ENCODE results near the gene SYT13.

SYT13 gene

GRCh38 chr11:45216901-45217300 is 69.2 kb downstream of the SYT13 start:
- no peak for DNase-seq (ENCODE audit: low spot score)

DNA sequence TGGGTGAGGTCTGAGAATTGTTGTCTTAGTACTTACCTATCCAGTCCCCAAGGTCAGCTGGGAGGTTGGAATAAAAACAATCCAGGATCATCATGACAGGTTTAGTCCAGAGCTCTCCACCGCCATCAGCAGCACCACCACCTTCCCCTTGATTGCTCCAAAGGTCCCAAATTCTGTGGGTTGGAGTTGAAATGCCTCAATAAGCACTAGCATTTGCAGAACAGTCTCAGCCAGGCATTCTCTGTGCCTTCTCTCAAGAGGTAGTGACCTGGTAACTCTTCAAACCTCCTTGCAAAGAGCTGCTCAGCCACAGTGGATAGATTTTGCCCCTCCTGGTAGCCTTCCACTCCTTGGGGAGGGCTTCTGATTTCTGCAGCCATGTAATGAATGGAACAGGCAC is 70.1 kb downstream of the SYT13 start:
- no peak for DNase-seq (ENCODE audit: low spot score)

- no peak for DNase-seq (ENCODE audit: low spot score)
These were observed 70.9 kb downstream of the SYT13 start for GRCh38 chr11:45215098-45215865.

DNA sequence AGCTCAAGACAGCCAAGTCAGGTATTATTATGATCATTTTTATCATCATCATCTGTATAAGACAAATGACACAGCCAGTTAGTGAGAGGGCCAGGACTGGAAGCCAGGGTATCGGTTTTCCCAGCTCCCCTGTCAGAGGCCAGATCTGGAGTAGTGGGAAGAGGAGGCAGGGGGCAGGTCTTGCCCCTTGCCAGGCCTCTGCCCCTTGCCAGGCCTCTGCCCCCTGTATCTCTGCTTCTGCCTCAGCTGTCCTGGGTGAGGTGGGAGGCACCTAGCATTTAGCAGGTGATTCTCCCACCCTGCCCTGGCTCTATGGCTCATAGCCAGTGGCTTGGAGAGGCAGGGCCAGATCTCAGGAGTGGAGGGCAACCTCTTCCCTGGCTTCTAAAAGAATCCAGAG is 72.4 kb downstream of the SYT13 start:
- DNase-seq (ENCODE audit: low spot score), result no peak

- no peak for DNase-seq (ENCODE audit: low spot score)
These were observed 72.8 kb downstream of the SYT13 start for GRCh38 chr11:45213316-45213665.

GRCh38 chr11:45212566-45213315 is 73.4 kb downstream of the SYT13 start:
- DNase-seq (ENCODE audit: low spot score), result no peak

GRCh38 chr11:45211732-45212131 is 74.4 kb downstream of the SYT13 start:
- no peak for DNase-seq (ENCODE audit: low spot score)

GRCh38 chr11:45210846-45211245 is 75.3 kb downstream of the SYT13 start:
- DNase-seq (ENCODE audit: low spot score), result no peak

DNA sequence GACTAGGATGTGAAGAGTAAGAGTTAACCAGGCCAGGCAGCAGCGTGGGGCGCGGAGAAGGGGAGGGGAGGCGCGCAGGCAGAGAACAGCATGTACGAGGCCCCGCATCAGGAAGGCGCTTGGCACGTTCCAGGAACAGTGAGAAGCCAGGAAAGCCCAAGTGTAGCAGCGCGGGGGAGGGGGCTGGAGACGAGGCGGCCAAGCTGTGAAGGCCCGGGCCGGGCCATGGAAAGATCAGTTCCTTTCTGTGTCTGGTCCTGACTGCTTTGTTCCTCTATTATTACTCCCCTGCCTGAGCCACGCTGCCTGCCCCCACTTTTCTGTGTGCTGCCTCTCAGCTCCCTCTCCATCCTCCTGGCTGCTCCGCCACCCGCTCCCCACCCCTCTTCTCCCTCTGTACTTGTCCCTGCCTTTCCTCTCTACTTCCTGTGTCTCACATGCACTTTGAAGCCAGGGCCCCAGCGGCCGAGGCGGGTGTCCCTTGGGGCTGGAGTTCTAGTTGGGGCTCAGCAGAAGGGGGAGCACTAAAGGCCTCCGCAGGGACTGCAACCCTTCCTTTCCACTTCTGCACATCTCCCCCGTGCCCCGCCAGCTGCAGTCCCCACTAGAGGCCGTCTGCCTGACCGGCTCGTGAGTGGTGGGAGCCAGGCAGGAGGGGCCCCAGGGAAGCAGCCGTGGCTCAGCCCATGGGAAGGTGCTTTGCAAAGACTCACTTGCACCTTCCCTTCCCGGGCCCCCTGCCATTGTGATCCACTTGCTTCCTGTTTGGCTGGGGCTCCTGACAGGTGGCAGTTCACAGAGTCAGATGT is 76.0 kb downstream of the SYT13 start:
- peak; percentile 45 for DNase-seq (ENCODE audit: low spot score)

GRCh38 chr11:45209000-45209879 is 76.9 kb downstream of the SYT13 start:
- DNase-seq (ENCODE audit: low spot score), result no peak

DNA sequence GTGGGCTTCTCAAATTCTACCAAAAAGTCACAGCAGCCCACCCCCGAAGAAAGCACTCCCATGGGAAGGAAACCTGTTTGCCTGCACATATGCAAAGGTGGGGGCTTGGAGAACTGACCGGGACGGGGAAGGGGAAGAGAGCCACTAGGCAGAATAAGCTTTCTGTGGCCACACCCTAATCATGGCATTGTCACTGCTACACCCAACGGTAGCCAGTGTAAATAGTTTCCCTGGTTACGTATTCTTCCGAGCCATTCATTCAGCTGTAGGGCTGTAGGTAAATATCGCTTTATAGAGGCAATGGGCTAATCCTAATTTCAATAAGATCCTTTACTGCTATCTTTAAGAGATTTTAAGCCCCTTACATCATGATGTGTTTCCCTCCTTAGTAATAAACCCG is 78.0 kb downstream of the SYT13 start:
- DNase-seq (ENCODE audit: low spot score), result no peak

DNA sequence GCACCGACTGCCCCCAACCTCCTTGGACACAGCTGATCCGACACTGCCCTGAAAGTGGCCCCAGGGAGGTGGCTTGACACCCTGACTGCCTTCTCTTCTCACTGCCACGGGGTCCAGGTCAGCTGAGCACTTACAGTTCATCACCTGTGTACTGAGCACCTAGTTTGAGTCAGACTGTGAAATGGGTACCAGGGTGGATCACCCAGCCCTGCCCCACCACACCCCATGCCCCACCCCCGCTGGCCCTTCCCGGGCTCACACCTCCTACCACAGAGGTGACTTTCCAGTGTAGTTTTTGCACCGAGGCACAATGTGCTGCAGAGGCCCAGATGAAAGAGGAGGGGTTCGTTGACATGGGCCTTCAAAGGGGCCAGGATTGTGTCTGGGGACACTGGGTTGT is 80.2 kb downstream of the SYT13 start:
- DNase-seq (ENCODE audit: low spot score), result no peak

DNA sequence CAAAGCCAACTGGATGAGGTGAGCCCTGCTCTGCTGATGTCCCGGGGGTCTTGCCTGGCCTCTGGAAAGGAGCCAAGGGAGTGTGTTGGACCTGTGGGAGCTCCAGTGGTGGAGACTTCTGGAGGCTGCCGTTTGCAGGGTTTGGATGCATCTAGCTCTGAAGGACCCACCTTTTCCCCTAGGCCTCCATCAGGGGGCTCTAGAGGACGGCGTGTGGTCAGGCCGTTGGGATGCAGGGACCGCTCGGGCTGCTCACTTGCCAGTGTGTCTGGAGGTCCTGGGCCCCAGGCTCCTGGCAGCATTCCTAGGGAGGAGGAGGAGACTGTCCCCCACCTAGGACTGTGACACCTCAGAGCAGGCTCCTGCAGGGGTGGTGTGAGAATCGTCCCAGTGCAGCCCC is 81.4 kb downstream of the SYT13 start:
- no peak for DNase-seq (ENCODE audit: low spot score)

GRCh38 chr11:45193695-45194094 is 92.4 kb downstream of the SYT13 start:
- no peak for DNase-seq (ENCODE audit: low spot score)

Measured in germinal center (tissue), 1 donor.